AML-193 (cell line): ENCODE results near the gene ADAM11.
"Not testable (repeated sequence)": the region's sequence is repeated elsewhere in the genome, so short reads cannot be mapped to it uniquely, and the experiment has no call there.

Experiments
- DNase-seq, 2 experiments: peaks; one replicate each; lab custom pipeline; 2025; lab: John Stamatoyannopoulos, UW

The ADAM11 gene, protein sequence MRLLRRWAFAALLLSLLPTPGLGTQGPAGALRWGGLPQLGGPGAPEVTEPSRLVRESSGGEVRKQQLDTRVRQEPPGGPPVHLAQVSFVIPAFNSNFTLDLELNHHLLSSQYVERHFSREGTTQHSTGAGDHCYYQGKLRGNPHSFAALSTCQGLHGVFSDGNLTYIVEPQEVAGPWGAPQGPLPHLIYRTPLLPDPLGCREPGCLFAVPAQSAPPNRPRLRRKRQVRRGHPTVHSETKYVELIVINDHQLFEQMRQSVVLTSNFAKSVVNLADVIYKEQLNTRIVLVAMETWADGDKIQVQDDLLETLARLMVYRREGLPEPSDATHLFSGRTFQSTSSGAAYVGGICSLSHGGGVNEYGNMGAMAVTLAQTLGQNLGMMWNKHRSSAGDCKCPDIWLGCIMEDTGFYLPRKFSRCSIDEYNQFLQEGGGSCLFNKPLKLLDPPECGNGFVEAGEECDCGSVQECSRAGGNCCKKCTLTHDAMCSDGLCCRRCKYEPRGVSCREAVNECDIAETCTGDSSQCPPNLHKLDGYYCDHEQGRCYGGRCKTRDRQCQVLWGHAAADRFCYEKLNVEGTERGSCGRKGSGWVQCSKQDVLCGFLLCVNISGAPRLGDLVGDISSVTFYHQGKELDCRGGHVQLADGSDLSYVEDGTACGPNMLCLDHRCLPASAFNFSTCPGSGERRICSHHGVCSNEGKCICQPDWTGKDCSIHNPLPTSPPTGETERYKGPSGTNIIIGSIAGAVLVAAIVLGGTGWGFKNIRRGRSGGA

DNA sequence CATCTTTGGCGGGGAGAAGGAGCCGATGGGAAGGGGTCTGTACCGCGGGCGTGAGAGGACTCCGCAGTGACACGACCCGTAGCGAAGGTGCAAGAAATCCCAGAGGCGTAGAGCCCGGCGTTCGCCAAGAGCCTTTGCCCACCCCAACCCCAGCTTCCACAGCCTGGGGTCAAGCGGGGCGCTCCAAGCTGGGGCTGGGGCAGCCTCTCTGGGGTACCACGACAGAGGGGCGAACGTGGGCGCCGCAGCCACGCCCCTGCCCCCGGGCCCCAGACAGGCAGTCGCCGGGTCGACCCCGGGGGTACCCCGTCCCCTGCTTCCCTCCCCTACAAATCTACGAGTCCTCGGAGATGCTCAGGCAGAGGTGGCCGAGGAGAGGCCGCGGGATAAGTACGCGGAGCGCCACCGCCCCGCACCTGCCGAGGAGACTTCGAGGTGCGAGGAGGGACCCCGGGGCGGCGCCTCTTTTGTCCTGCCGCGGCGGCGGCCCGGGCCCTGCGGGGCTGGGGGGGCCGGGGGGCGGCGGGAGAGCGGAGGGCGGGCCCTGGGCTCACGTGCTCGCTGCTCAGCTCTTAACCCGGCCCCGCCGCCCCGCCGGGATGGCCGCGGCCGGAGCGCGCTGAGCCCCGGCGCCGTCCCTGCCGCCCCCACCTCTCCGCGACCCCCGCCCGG, at the start of gene ADAM11:
ADAM11 (plus strand) TSS at position 575 of the 672 bp plus-strand sequence. CDS start 212 bp downstream, outside the sequence.
- no peak for DNase-seq

DNA sequence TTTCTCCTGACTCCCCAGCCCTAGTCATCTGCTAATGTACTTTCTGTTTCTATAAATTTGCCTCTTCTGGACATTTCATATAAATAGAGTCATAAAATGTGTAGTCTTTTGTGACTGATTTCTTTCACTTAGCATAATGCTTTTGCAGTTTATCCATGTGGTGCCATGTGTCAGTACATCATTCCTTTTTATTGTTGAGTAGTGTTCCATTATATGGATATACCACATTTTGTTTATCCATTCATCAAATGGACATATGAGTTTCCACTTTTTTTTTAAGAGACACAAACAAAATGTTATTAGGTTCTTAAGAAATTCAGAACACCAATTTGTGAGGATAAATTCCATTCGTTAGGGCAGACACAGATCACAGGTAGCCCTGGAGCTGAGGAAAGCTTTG, 39.3 kb upstream of the ADAM11 start:
- DNase-seq: no peak

DNA sequence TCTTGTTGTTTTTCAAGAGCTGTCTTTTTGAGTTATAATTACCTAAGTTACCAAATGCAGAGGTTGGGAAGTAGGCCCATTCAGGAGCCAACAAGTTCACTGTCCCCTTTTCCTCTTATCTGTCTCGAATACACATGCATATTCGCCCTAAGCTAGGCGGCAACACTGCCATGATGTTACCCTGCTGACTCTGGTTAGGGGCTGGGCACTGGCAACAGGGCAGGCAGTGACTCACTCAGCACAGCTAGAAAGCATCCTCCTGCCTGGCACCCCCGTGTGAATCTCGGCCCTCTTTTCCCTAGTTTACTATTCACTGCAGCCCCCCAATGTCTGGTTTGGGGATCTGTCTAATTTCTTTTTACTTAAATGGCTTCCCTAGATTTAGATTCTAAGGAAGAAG, 36.5 kb upstream of the ADAM11 start:
- DNase-seq: no peak

DNA sequence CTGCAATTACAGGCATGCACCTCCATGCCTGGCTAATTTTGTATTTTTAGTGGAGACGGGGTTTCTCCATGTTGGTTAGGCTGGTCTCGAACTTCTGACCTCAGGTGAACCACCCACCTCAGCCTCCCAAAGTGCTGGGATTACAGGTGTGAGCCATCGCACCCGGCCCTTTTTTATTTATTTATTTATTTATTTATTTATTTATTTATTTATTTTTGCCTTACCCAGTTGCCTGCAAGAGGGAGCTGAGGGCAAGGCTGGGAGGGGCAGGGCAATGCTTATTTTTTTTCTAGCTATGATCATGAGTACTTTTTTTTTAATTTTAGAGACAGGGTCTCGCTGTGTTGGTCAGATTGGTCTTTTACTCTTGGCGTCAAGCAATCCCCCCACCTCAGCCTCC, 32.7 kb upstream of the ADAM11 start:
- DNase-seq: not testable (repeated sequence)

DNA sequence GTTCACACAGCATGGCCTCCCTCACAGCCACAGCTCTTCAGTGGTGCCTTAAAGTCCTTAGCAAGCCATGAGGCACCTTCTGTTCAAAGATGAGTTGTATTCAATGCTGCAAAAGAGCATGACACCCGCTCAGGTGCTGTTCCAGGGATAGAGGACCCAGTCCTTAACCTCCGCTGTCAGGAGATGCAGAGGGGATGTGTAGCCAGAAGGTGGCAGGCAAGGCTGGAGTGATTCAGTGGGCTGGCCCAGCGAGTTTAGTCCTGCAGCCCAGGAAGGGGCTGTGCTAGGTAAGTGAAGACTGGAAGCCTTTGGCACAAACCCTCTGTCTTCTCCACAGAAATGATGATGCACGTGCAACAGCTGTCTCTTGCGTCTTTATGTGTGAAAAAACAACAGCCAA, 25.0 kb upstream of the ADAM11 start:
- no peak for DNase-seq

DNA sequence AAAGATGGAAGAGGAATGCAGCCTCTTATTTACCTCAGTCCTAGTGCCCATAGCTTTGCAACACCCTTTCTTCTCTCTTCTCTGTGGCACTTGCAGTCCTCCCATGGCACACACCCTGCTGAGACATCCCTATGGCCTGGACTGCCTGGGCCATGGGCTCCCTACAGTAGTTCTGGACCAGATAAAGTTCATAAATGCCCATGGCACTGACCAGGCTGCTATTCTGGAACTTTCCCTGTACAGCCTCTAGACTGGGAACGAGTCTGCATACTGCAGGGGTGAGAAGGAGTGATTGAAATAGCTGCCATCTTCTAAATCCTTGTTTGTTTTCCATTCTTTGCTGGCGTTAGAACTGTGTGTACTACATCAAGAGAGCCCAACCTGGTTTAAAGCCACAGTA, 24.5 kb upstream of the ADAM11 start:
- no peak for DNase-seq

DNA sequence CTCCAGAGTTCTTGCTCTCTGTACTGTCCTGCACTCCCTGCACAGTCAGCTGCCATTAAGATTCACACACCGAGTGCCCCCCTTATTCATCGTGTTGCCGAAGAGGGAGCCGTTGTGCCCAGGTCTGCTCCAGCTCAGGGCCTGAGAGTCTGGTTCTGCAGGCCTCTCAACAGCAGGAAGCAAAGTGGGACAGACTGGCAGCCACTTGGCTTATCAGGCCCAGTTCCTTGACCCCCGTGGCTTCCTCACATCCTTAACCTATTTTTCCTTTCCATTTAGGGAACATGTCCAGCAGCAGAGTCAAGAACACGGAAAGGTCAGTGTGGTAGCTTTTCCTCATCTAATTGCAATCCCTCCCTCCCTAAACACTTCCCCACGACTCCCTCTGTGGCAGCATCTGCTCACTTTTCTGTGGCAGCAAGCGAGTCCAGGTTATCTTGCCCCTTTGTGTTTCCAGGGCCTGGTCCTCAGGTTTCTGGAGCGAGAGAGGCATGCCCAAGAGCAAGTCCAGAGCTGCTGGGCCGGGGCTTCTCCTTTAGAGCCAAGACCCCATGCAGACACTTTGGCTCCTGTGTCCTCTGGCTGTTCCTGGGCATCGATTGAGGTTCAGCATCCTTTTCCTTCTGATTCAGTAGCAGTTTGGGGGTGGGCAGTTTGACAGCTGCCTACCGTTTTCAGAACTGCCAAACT, 22.1 kb upstream of the ADAM11 start:
- DNase-seq: no peak

DNA sequence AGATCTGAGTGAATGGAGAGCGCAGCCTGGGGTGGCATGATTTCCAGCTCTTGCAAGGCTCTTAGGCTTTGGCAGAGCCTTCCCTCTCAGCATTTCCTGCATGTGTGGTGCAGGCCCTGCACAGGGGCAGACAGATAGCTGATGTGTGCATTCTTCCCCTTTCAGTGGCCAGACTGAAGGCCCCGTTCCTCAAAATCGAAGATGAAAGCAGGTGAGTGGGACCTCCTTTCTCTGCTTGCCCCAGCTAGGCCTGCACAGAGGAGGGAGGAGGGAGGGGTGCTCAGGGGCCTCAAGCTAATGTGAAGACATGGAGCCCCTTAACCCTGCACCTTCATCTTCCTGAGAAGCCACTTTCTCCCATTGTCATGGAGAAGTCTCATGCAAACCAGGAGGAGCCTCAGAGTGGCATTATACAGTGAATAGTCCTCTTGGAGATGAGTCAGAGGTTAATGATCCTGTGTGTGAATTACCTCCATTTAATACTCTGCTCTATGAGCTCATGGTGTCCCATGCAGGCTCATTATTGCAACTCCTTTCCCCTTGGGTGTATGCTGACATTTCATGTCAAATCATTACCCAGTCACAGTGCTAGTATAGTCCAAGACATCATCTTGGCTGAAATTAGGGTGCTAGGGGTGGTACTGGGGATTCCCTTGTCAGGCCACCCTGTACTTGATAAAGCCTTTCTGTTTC, 20.4 kb upstream of the ADAM11 start:
- no peak for DNase-seq

DNA sequence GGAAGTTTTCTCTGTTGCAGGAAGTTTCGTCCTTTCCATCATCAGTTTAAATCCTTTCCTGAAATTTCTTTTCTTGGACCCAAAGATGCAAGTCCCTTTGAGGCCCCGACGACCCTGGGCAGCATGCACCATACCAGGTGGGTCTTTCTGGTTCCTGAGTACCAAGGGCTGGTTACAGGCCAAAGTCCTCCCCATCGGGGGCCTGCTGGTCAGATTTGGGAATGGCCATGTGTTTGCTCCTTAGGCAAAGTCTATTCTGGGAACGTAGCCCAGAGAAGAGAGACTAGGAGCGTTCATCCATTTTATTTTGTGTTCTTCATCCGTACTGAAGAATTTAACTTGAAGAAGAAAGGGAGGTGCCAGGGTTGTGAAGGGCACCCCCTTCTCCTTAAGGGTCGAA, 17.5 kb upstream of the ADAM11 start:
- DNase-seq: no peak

DNA sequence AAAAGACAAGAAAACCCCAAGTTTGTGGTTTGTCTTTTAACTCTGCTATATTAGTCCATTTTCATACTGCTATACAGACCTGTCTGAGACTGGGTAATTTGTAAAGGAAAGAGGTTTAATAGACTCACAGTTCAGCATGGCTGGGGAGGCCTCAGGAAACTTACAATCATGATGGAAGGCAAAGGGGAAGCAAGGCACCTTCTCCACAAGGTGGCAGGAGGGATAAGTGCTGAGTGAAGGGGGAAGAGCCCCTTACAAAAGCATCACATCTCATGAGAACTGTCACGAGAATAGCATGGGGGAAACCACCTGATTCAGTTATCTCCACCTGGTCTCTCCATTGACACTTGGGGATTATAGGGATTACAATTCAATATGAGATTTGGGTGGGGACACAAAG, 13.5 kb upstream of the ADAM11 start:
- no peak for DNase-seq

DNA sequence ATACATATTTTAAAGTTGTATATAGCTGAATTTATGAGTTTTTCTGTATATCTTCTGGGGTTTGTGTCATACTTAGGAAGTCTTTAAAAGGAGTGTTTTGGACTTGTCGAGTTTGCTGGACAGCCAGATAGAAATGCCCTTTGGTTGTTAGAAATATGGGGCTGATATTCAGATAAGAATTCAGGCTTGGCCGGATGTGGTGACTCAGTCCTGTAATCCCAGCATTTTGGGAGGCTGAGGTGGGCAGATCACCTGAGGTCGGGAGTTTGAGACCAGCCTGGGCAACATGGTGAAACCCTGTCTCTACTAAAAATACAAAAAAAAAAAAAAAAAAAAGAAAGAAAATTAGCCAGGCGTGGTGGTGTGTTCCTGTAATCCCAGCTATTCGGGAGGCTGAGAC, 13.1 kb upstream of the ADAM11 start:
- not testable (repeated sequence) for DNase-seq

DNA sequence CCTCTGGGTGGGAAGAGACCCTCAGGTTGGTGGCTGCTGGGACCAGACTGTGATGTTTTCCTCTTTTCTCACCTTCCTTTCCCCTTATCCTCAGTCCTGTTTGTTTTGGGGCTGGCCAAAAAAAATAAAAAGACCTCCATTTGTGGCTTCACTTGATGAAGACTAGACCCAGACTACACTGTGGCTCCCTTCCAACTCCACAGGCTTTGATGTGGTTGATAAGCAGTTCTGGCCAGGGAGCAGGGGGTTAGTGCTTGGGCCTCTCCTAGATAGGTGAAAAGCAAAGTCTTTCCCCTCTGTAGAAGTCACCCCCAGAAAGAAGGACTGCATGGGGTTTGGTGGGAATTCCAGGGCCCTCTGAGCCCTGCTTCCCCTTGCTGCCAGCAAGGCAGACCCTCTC, 11.2 kb upstream of the ADAM11 start:
- DNase-seq: no peak

DNA sequence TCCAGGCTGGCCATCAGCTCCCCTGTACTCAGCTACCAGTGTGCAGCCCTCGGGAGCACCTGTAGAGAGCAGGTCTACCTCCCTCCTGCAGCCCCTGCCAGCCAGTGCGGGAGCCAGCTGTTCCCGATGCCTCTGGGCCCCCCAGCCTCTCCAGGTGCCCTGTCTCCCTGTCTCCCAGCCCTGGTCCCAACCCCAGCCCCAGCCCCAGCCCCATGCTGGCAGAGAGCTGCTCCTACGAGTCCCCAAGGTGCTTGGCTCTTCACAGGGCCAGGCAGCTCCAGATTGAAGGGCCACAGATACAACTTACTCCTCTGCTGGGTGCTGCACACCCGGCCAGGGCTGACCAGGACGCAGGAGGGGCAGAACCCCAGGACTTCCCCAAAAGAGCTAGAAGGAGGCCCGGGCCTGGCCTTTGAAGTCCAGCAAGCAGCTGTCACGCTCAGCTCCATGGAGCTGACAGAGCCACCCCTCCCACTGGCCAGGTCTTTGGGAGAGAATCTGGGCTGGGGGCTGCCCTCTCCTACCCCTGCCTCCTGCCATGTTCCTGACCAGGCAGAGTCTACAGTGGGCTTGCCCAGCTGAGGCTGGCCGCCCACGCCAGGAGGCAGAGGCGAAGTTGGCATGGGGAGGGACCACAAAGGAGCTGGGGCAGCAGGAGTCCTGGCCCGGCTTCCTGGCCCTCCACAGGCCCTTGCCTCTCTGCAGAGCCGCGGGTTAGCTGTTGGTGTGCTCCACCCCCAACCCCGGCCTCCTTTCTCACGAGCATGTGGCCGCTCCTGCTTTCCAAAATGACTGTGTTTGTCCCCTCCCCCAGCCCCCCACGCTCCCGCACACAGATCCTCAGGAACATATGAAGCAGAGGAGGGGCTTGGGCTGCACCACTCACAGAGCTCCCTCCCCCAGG, 9.5 kb upstream of the ADAM11 start:
- DNase-seq: no peak

DNA sequence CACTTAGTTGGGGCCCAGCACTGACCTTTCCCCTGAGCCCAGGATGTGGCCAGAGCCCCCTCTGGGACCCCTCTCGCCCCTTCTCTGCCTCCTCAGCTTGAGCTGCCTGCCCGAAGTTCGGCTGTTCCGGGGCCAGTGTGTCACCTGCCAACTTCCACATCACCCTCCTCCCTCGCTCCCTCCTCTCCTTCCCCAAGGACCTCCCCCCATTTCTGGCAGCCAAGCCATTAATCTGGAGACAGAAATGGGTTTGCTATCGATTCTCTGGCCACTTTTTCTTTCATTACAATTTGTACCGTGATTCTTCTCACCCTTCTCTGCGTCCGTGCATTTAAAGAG, 8.8 kb upstream of the ADAM11 start:
- DNase-seq: no peak

DNA sequence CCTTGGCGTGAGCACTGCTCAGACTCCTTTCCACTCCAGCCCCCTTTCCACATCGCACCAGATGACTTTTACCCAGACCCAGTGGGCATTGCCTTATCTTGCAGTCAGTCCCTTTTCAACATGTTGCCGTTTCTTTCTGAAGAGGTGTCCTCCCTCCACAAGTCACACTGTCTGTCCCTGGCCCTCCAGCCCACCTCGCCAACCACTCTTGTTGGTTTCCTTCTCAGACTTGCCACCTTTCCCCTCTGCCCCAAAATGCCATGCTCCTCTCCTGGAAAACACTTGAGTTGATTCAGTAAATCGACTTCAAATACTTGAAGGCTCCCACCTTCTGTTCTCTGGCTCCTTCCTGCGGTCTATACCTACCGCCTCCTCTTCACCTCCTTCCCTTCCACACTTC, 7.5 kb upstream of the ADAM11 start:
- DNase-seq: no peak

DNA sequence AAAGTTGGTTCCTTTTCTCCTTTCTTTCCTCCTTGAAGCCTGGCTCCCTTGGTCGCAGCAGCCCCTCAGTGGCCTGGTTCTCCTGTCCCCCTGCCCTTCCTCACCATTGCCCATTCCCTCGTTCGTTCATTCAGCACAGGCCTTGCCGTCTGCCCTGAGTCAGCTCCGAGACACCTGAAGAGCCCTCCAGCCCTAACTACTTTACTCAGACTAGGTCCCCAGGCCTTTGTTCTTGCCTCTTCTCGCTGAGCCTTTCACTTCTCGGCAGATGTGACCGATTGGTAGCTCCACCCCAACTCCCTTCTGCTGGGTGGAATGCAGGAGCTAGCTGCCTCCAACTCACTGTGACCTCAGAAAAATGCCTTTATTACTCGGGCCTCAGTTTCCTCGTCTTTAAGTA, 7.0 kb upstream of the ADAM11 start:
- no peak for DNase-seq

DNA sequence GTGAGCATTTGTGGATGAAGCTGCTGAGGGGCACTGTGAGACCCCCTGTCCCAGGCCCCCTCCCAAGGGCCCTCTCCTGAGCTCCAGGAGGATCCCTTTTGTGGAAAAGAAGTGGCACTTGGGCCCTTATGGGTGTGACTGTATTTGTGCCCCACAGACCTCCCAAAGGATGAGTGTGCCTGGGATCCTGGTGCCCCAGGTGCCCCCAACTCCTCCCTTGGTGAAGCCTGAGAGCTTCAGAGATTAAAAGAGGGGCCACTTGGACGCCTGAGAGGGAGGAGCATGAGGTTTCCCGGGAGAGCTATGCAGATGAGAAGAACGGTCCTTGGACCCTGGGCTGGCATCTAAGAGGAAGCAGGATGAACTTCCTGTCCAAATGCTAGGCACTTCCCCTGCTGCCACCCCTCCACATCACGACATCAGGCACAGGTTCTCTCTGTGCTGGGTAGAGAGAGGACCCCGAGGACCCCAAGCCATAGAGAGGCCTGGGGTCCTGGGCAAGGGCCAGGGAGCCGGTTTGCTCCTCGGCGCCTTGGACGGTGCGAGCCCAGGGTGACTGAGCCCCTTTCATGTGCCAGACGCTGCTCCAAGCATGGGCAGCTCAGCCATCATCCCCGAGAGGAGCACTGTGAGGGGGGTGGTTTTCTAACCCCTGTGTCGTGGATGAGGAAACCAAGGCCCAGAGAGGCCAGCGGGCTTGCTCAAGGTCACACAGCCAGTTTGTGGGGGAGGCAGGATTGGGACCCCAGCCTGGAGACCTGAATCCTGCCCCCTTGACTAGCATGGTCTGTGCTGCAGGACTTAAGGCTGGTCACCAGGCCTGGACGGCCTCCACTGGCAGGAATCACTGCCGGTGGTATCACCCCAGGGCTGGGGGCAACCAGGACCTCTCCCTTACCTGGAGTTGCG, 5.6 kb upstream of the ADAM11 start:
- DNase-seq: no peak

DNA sequence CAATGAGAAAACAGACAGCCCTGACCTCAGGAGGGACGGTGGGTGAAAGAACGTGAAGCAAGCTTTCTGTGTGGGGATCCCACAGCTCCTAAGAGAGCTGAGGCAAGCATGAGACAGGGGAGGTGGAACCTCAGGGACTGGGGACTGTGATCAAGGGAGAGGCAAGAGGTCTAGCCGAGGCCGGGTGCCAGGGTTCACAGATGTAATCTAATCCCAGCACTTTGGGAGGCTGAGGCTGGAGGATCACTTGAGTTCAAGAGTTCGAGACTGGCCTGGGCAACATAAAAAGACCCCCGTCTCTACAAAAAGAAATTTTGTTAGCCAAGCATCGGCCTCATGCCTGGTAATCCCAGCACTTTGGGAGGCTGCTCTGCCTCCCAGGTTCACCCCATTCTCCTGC, 4.5 kb upstream of the ADAM11 start:
- DNase-seq: no peak

DNA sequence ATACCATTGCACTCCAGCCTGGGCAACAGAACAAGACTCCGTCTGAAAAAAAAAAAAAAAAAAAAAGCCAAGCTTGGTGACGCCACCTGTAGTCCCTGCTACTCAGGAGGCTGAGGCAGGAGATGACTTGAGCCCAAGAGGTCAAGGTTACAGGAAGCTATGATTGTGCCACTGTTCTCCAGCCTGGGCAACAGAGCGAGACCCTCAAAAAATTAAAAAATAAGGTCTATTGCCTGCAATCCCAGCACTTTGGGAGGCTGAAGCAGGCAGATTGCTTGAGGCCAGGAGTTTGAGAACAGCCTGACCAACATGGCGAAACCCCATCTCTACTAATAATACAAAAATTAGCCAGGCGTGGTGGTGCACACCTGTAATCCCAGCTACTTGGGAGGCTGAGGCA, 3.6 kb upstream of the ADAM11 start:
- DNase-seq: not testable (repeated sequence)
